Aorta (tissue), 5 donors: ENCODE measurements around the gene SYNGR2. TPM values are rescaled to one million over a fixed set of nuclear protein-coding genes. Genes with fewer than 3 reads are reported as not detected.

Experiments used
- ATAC-seq: fragments of 200-7000 bp; cut with Tn5 transposase; one replicate; pipeline ENCODE4 v1.9.1; 2022; ENCODE audit warnings: moderate library complexity; ENCODE audit not compliant: low FRiP score
- DNase-seq, 2 donors: peaks; one replicate each; pipeline ENCODE4 v3.0.0-alpha.2; 2020
- H3K27ac ChIP-seq, 2 donors: one replicate each; pipeline ENCODE4 v1.5.1; 2013; ENCODE audit warnings: low read length in 2 of 2, mild to moderate bottlenecking in 2 of 2, moderate library complexity in 2 of 2, control low read depth in 1 of 2, inconsistent platforms in 1 of 2, low read depth in 1 of 2
- H3K27me3 ChIP-seq, 2 donors: one replicate each; pipeline ENCODE4 v1.6.1; 2013; ENCODE audit warnings: control low read depth in 1 of 2, low read length in 1 of 2, mild to moderate bottlenecking in 1 of 2, moderate library complexity in 1 of 2; ENCODE audit not compliant: insufficient read depth in 2 of 2, control insufficient read depth in 1 of 2
- H3K36me3 ChIP-seq, 2 donors: one replicate each; pipeline ENCODE4 v1.6.1; 2013; ENCODE audit warnings: control low read depth in 1 of 2, low read length in 1 of 2, mild to moderate bottlenecking in 1 of 2; ENCODE audit not compliant: insufficient read depth in 2 of 2, control insufficient read depth in 1 of 2
- H3K4me1 ChIP-seq, 2 donors: one replicate each; pipeline ENCODE4 v1.6.1; 2013; ENCODE audit warnings: low read length in 2 of 2, control low read depth in 1 of 2, mild to moderate bottlenecking in 1 of 2, moderate library complexity in 1 of 2; ENCODE audit not compliant: insufficient read depth in 2 of 2, control insufficient read depth in 1 of 2
- H3K4me3 ChIP-seq, 2 donors: one replicate each; pipeline ENCODE4 v1.5.1; 2013; ENCODE audit warnings: low read length in 2 of 2, control low read depth in 1 of 2, mild to moderate bottlenecking in 1 of 2
- H3K9me3 ChIP-seq: one replicate; pipeline ENCODE4 v1.6.1; 2013; ENCODE audit warnings: mild to moderate bottlenecking, low read length; ENCODE audit not compliant: control insufficient read depth
- WGBS, 2 donors: extraction: QIAGEN DNeasy Blood & Tissue Kit; methylation state at CpG; one replicate each; pipeline ENCODE4 v1.1.7; 2013; 5-methylcytosine and 5-hydroxymethylcytosine counted together
- intact Hi-C, 2 donors: fragments of 100-400 bp; cut with DNase I; formaldehyde crosslinking; loops; one replicate each; pipeline versions ENCODE4 v1.14.2 to v1.15.0; 2022
- polyA plus RNA-seq, 2 donors: library from polyadenylated mRNA; stranded (reverse); fragments of 200-250 nt; gene quantifications; one replicate each; pipeline ENCODE4 v1.2.3, GENCODE V29; 2013
- total RNA-seq, 2 donors: library from RNA; stranded (reverse); fragmentation: NEBNext Ultra II Directional; extraction: Animal tissue kit (Norgen Biotek cat#: 25700); gene quantifications; one replicate each; pipeline ENCODE4 v1.2.1, GENCODE V29; 2021
- donor health status: healthy with polysubstance abuse.
- donor health status: Bipolar disorder and iron deficiency.
- donor health status: DM: no; HTN: no; CAD: no.
- donor health status: DM: no; HTN: no; CAD: no.
- donor health status: DM: yes; HTN: yes; CAD: no.

SYNGR2 gene
- total and polyA plus RNA-seq, 4 donors = 49.0 to 91.9 (median 68.8) TPM

- H3K27ac ChIP-seq = no peak within 1 kb of the TSS
- H3K4me3 ChIP-seq = no peak within 1 kb of the TSS
- H3K4me1 ChIP-seq = no peaks in the 10 kb centered on the region
- intact Hi-C loops = no loop called here
- H3K9me3 ChIP-seq = no peaks in the 10 kb centered on the region
- 0 to 1% methylated on average over 49 to 60 of the region's 60 CpGs for WGBS, 2 donors
- no peaks in the 10 kb centered on the region for H3K27me3 ChIP-seq
- ATAC-seq (peak; percentile 98), DNase-seq (peak; percentile 92 to 96)
- no peaks in the 10 kb centered on the region for H3K36me3 ChIP-seq
Measured at GRCh38 chr17:78214016-78214705, 45.8 kb downstream of the SYNGR2 start, which contains the start of gene BIRC5. Gene BIRC5 (plus strand): TSS chr17:78214253. CDS start chr17:78214317, 64 bp downstream.

DNA sequence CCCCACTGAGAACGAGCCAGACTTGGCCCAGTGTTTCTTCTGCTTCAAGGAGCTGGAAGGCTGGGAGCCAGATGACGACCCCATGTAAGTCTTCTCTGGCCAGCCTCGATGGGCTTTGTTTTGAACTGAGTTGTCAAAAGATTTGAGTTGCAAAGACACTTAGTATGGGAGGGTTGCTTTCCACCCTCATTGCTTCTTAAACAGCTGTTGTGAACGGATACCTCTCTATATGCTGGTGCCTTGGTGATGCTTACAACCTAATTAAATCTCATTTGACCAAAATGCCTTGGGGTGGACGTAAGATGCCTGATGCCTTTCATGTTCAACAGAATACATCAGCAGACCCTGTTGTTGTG is 46.3 kb downstream of the SYNGR2 start:
- H3K4me3 ChIP-seq = no peak overlapping the region
- intact Hi-C loops = no loop called here
- H3K27me3 ChIP-seq = no peaks in the 10 kb centered on the region
- no peaks in the 10 kb centered on the region for H3K36me3 ChIP-seq
- no peaks in the 10 kb centered on the region for H3K9me3 ChIP-seq
- DNase-seq (no peak), ATAC-seq (no peak)
- 9 to 13% methylated on average over 5 of the region's 5 CpGs for WGBS, 2 donors
- no peak overlapping the region for H3K27ac ChIP-seq
- no peaks in the 10 kb centered on the region for H3K4me1 ChIP-seq

GRCh38 chr17:78219396-78220150 is 51.2 kb downstream of the SYNGR2 start:
- Histone ChIP-seq H3K4me3 (no peak overlapping the region), H3K27me3 (no peaks in the 10 kb centered on the region), H3K4me1 (no peaks in the 10 kb centered on the region), H3K36me3 (no peaks in the 10 kb centered on the region), H3K9me3 (no peaks in the 10 kb centered on the region), H3K27ac (no peak overlapping the region)
- DNase-seq (no peak), ATAC-seq (no peak)
- intact Hi-C loops = no loop called here
- 82% methylated on average over 11 of the region's 11 CpGs for WGBS, 2 donors

Other genes starting within 250 kb of the SYNGR2 start
- 10 to 100 TPM; 45.7 to 62.2 TPM for gene TNRC6C, start 209.9 kb upstream of the SYNGR2 start, total RNA-seq
- 10 to 100 TPM in 1 of 2 donors, 1 to 10 TPM in 1; 3.3 to 11.6 TPM for gene TNRC6C, start 209.9 kb upstream of the SYNGR2 start, polyA plus RNA-seq
- 10 to 100 TPM; 33.7 to 63.2 TPM for gene TMC6, start 39.8 kb upstream of the SYNGR2 start, total RNA-seq
- 1 to 10 TPM; 5.5 to 9.1 TPM for gene TMC6, start 39.8 kb upstream of the SYNGR2 start, polyA plus RNA-seq
- 10 to 100 TPM in 1 of 2 donors, 1 to 10 TPM in 1; 6.6 to 14.4 TPM for gene TMC8, start 37.8 kb upstream of the SYNGR2 start, total RNA-seq
- gene TMC8, start 37.8 kb upstream of the SYNGR2 start, polyA plus RNA-seq = 1 to 10 TPM; 1.0 to 8.0 TPM
- not detected for gene C17orf99, start 22.2 kb upstream of the SYNGR2 start, total RNA-seq
- under 1 TPM in 1 of 2 donors, not detected in 1; 0.13 TPM for gene C17orf99, start 22.2 kb upstream of the SYNGR2 start, polyA plus RNA-seq
- gene TK1, start 18.5 kb downstream of the SYNGR2 start, total RNA-seq = 1 to 10 TPM; 2.4 to 3.8 TPM
- gene TK1, start 18.5 kb downstream of the SYNGR2 start, polyA plus RNA-seq = 1 to 10 TPM; 1.1 to 2.7 TPM
- 10 to 100 TPM; 18.1 to 36.5 TPM for gene AFMID, start 18.8 kb downstream of the SYNGR2 start, total RNA-seq
- 10 to 100 TPM; 22.2 to 45.4 TPM for gene AFMID, start 18.8 kb downstream of the SYNGR2 start, polyA plus RNA-seq
- 1 to 10 TPM in 1 of 2 donors, under 1 TPM in 1; 0.65 to 2.8 TPM for gene BIRC5, start 45.7 kb downstream of the SYNGR2 start, total RNA-seq
- gene BIRC5, start 45.7 kb downstream of the SYNGR2 start, polyA plus RNA-seq = 1 to 10 TPM in 1 of 2 donors, under 1 TPM in 1; 0.10 to 3.4 TPM
- not detected for gene TMEM235, start 63.0 kb downstream of the SYNGR2 start, total RNA-seq
- gene TMEM235, start 63.0 kb downstream of the SYNGR2 start, polyA plus RNA-seq = not detected
- gene SOCS3, start 191.5 kb downstream of the SYNGR2 start, total RNA-seq = 100 to 1,000 TPM; 107 to 182 TPM
- gene SOCS3, start 191.5 kb downstream of the SYNGR2 start, polyA plus RNA-seq = 10 to 100 TPM; 15.5 to 76.1 TPM
- 10 to 100 TPM; 46.5 to 67.0 TPM for gene PGS1, start 210.1 kb downstream of the SYNGR2 start, total RNA-seq
- gene PGS1, start 210.1 kb downstream of the SYNGR2 start, polyA plus RNA-seq = 10 to 100 TPM in 1 of 2 donors, 1 to 10 TPM in 1; 9.9 to 30.3 TPM